ENCODE measurements around the gene NEDD4L.

Gene NEDD4L

GRCh38 chr18:58106289-58107070, 62.5 kb downstream of the NEDD4L start:
- no peak overlapping the region for H3K4me3 ChIP-seq (ENCODE audit: low read depth, low read length)
- DNase-seq (ENCODE audit: low read depth) = no peak
- TF ChIP-seq CTCF (IDR thresholded peaks at IDR 0.05; ENCODE audit: low read depth, low read length, missing control alignments) = no peak
- in situ Hi-C loops (cut with HindIII; ENCODE audit: low sequenced_read_pairs) = no loop called here

- no peak for DNase-seq (ENCODE audit: low read depth)
- H3K4me3 ChIP-seq (ENCODE audit: low read depth, low read length) = no peak overlapping the region
- in situ Hi-C loops (cut with HindIII; ENCODE audit: low sequenced_read_pairs) = no loop called here
- no peak for TF ChIP-seq CTCF (IDR thresholded peaks at IDR 0.05; ENCODE audit: low read depth, low read length, missing control alignments)
Observed at GRCh38 chr18:58109256-58109655, 65.2 kb downstream of the NEDD4L start.

- no peak for TF ChIP-seq CTCF (IDR thresholded peaks at IDR 0.05; ENCODE audit: low read depth, low read length, missing control alignments)
- no peak for DNase-seq (ENCODE audit: low read depth)
- no peak overlapping the region for H3K4me3 ChIP-seq (ENCODE audit: low read depth, low read length)
- in situ Hi-C loops (cut with HindIII; ENCODE audit: low sequenced_read_pairs) = no loop called here
Observed at GRCh38 chr18:58110398-58110797, 66.4 kb downstream of the NEDD4L start.

GRCh38 chr18:58112174-58112573, 68.1 kb downstream of the NEDD4L start:
- DNase-seq (ENCODE audit: low read depth) = no peak
- H3K4me3 ChIP-seq (ENCODE audit: low read depth, low read length) = no peak overlapping the region
- no peak for TF ChIP-seq CTCF (IDR thresholded peaks at IDR 0.05; ENCODE audit: low read depth, low read length, missing control alignments)
- in situ Hi-C loops (cut with HindIII; ENCODE audit: low sequenced_read_pairs) = no loop called here

GRCh38 chr18:58113337-58113736, 69.3 kb downstream of the NEDD4L start:
- H3K4me3 ChIP-seq (ENCODE audit: low read depth, low read length) = no peak overlapping the region
- DNase-seq (ENCODE audit: low read depth) = no peak
- no peak for TF ChIP-seq CTCF (IDR thresholded peaks at IDR 0.05; ENCODE audit: low read depth, low read length, missing control alignments)
- in situ Hi-C loops (cut with HindIII; ENCODE audit: low sequenced_read_pairs) = no loop called here

- no peak overlapping the region for H3K4me3 ChIP-seq (ENCODE audit: low read depth, low read length)
- TF ChIP-seq CTCF (IDR thresholded peaks at IDR 0.05; ENCODE audit: low read depth, low read length, missing control alignments) = no peak
- DNase-seq (ENCODE audit: low read depth) = no peak
- in situ Hi-C loops (cut with HindIII; ENCODE audit: low sequenced_read_pairs) = no loop called here
Observed at GRCh38 chr18:58114766-58115165, 70.7 kb downstream of the NEDD4L start.

Data from astrocyte of the cerebellum (primary cell).